ENCODE data around the gene RNF224.

DNA sequence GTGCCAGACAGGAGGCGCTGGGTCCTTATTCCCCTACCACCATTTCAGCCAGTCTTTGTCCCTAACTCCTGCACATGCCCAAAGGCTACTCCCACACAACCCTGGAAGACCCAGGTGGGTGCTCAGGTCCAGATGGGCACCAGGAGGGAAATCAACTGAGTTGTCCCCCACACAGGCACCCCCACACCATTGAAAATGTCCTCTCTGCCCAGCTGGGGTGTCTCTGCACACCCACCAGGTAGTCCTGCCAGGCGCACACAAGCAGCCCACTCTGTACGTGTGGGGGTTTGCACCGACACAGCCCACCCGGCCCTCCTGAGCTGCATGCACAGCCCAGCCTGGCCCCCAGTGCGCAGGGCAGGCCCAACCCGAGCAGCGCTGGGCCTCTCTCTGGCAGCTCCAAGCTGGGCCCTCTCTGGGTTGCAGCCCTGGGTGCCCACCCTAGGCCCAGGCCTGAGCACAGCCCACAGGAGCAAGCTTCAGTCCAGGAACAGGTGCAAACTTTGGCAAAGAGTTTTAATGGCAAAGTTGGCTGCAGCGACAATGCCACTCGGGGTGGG, 7.5 kb upstream of the RNF224 start:
- TF ChIP-seq, protein P1, sequence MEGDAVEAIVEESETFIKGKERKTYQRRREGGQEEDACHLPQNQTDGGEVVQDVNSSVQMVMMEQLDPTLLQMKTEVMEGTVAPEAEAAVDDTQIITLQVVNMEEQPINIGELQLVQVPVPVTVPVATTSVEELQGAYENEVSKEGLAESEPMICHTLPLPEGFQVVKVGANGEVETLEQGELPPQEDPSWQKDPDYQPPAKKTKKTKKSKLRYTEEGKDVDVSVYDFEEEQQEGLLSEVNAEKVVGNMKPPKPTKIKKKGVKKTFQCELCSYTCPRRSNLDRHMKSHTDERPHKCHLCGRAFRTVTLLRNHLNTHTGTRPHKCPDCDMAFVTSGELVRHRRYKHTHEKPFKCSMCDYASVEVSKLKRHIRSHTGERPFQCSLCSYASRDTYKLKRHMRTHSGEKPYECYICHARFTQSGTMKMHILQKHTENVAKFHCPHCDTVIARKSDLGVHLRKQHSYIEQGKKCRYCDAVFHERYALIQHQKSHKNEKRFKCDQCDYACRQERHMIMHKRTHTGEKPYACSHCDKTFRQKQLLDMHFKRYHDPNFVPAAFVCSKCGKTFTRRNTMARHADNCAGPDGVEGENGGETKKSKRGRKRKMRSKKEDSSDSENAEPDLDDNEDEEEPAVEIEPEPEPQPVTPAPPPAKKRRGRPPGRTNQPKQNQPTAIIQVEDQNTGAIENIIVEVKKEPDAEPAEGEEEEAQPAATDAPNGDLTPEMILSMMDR (IDR thresholded peaks at IDR 0.05) = no peak
- no peak for TF ChIP-seq POLR2A (IDR thresholded peaks at IDR 0.05)
